ENCODE measurements around the gene SLC9A9. TPM values are rescaled to one million over a fixed set of nuclear protein-coding genes. Genes with fewer than 3 reads are reported as not detected.

SLC9A9 gene
- total RNA-seq, 3 donors from 2014 or later (not counting 1 experiment from before 2014, with no cell fraction given), result 24.0 to 29.1 (median 27.2) TPM

DNA sequence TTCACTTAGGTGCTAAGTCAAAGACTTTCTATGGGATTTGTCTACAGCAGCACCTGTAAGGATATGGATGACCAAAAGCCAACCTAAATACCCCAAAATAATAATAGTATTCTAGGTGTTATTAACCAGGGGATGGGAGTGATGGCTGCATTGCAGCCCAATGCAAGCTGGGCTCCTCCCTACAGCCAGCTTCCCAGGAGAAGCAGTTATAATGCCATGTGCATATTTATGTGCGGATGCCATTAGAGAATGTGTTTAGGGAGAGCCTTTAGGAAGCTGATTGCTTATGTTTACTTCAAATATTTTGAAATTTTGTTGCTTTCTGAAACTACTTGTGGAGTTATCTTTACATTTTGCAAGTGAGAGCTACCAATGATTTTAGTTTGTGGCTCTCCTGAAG is 491.4 kb downstream of the SLC9A9 start:
- intact Hi-C loops (cut with micrococcal nuclease), result no loop called here
- no peaks in the 10 kb centered on the region for H3K36me3 ChIP-seq (ENCODE audit: control insufficient read depth, insufficient read depth, low read length)
- 100% methylated on average over 1 of the region's 1 CpG for WGBS (ENCODE audit: insufficient coverage)

DNA sequence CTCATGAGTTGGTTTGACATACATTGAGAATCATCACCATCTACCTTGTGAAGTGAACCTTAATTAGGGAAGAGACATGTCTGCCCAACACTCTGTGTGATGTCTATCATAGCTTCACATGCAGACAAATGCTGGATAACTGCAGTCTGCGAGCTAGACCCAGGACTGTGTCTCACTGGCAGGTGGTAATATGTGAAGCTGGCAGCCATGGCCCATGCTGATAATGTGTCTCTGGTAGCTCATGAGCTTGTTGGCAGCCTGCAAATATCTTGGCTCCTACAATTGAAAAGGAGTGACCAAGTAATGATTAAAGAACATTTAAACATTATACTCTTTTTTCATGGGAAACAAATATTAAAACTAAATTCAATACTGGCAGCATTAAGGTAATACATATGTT is 493.9 kb downstream of the SLC9A9 start:
- Mint-ChIP-seq H3K36me3 (no peaks in the 10 kb centered on the region), H3K4me3 (no peak overlapping the region), H3K27me3 (ENCODE audit: low read depth in 2 of 2) (no peaks in the 10 kb centered on the region), H3K27ac (no peak overlapping the region), H3K4me1 (peaks cover 0 to 17% of the 10 kb centered on the region in 2 donors), H3K9me3 (no peaks in the 10 kb centered on the region)
- 100% methylated on average over 1 of the region's 1 CpG for WGBS (ENCODE audit: insufficient coverage)
- H3K36me3 ChIP-seq (ENCODE audit: control insufficient read depth, insufficient read depth, low read length), result no peaks in the 10 kb centered on the region
- DNase-seq (no peak), ATAC-seq (no peak)
- peaks cover under 1% of the 10 kb centered on the region for H3K4me1 ChIP-seq (ENCODE audit: control insufficient read depth, insufficient read depth, low read length)
- H3K27ac ChIP-seq (ENCODE audit: low read length), result no peak overlapping the region
- H3K27me3 ChIP-seq (ENCODE audit: control insufficient read depth, insufficient read depth, low read length), result no peaks in the 10 kb centered on the region
- H3K4me3 ChIP-seq (ENCODE audit: low read length), result no peak overlapping the region
- intact Hi-C loops (cut with micrococcal nuclease), result no loop called here
- H3K9me3 ChIP-seq (ENCODE audit: control insufficient read depth, insufficient read depth, low read length), result no peaks in the 10 kb centered on the region
- TF ChIP-seq, protein P1, sequence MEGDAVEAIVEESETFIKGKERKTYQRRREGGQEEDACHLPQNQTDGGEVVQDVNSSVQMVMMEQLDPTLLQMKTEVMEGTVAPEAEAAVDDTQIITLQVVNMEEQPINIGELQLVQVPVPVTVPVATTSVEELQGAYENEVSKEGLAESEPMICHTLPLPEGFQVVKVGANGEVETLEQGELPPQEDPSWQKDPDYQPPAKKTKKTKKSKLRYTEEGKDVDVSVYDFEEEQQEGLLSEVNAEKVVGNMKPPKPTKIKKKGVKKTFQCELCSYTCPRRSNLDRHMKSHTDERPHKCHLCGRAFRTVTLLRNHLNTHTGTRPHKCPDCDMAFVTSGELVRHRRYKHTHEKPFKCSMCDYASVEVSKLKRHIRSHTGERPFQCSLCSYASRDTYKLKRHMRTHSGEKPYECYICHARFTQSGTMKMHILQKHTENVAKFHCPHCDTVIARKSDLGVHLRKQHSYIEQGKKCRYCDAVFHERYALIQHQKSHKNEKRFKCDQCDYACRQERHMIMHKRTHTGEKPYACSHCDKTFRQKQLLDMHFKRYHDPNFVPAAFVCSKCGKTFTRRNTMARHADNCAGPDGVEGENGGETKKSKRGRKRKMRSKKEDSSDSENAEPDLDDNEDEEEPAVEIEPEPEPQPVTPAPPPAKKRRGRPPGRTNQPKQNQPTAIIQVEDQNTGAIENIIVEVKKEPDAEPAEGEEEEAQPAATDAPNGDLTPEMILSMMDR (IDR thresholded peaks at IDR 0.05), result no peak

More for the DNA sequence above, 491.4 kb downstream of the SLC9A9 start:
- DNase-seq, result no peak
- no peak overlapping the region for H3K27ac ChIP-seq (ENCODE audit: low read length)
- Mint-ChIP-seq H3K27me3 (ENCODE audit: low read depth in 2 of 2) (no peaks in the 10 kb centered on the region), H3K9me3 (no peaks in the 10 kb centered on the region), H3K36me3 (no peaks in the 10 kb centered on the region), H3K4me3 (no peak overlapping the region), H3K4me1 (peaks cover 3 to 6% of the 10 kb centered on the region in 2 donors), H3K27ac (no peak overlapping the region)
- no peaks in the 10 kb centered on the region for H3K9me3 ChIP-seq (ENCODE audit: control insufficient read depth, insufficient read depth, low read length)
- TF ChIP-seq, protein P1 (IDR thresholded peaks at IDR 0.05), result no peak
- no peak for ATAC-seq
- H3K4me3 ChIP-seq (ENCODE audit: low read length), result no peak overlapping the region
- H3K4me1 ChIP-seq (ENCODE audit: control insufficient read depth, insufficient read depth, low read length), result no peaks in the 10 kb centered on the region
- no peaks in the 10 kb centered on the region for H3K27me3 ChIP-seq (ENCODE audit: control insufficient read depth, insufficient read depth, low read length)

DNA sequence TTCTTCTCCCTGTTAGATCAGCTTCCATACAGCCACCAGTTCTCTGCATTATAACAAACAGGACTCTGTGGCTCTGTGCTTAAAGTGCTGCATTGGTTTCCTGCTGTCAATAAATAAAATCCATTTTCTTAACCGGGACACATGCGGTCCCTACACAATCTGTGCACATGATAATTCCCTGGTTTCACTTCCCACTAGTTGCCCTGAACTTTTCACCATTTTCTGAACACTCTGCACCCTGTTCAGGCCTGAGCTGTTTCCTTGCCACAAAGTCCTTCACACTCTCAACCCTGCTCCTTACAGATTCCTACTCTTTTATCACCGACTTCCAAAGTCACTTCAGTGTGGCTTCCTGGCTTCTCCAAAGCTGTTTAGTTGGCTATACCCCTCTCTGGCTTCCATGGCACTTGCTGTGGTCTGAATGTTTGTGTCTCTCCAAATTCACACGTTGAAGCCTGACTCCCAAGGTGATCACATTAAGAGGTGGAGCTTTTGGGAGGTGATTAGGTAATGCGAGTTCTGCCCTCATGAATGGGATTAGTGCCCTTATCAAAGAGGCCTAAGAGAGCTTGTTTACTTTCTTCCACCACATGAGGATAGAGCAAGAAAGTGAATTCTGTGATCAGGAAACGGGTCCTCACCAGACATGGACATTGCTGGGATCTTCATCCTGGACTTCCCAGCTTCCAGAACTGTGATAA is 495.3 kb downstream of the SLC9A9 start:
- TF ChIP-seq, protein P1 (IDR thresholded peaks at IDR 0.05), result no peak
- Histone ChIP-seq H3K4me1 (ENCODE audit: control insufficient read depth, insufficient read depth, low read length) (peaks cover 10% of the 10 kb centered on the region), H3K27me3 (ENCODE audit: control insufficient read depth, insufficient read depth, low read length) (no peaks in the 10 kb centered on the region), H3K27ac (ENCODE audit: low read length) (no peak overlapping the region), H3K9me3 (ENCODE audit: control insufficient read depth, insufficient read depth, low read length) (no peaks in the 10 kb centered on the region), H3K36me3 (ENCODE audit: control insufficient read depth, insufficient read depth, low read length) (no peaks in the 10 kb centered on the region), H3K4me3 (ENCODE audit: low read length) (no peak overlapping the region)
- no peak for ATAC-seq
- intact Hi-C loops (cut with micrococcal nuclease), result no loop called here
- no peaks in the 10 kb centered on the region for H3K36me3 Mint-ChIP-seq
- H3K9me3 Mint-ChIP-seq, result no peaks in the 10 kb centered on the region
- DNase-seq, result no peak
- no peak overlapping the region for H3K4me3 Mint-ChIP-seq
- H3K27ac Mint-ChIP-seq, result peak overlapping the region in 1 of 2 donors; percentile 67
- H3K4me1 Mint-ChIP-seq, result peaks cover 10 to 28% of the 10 kb centered on the region in 2 donors
- WGBS (ENCODE audit: insufficient coverage), result 74% methylated on average over 5 of the region's 6 CpGs
- H3K27me3 Mint-ChIP-seq (ENCODE audit: low read depth in 2 of 2), result no peaks in the 10 kb centered on the region

All from natural killer cell (primary cell).